ENCODE measurements around the gene F2RL3. TPM values are rescaled to one million over a fixed set of nuclear protein-coding genes. Genes with fewer than 3 reads are reported as not detected.
"Not testable (repeated sequence)": the region's sequence is repeated elsewhere in the genome, so short reads cannot be mapped to it uniquely, and the experiment has no call there.

The F2RL3 gene
- total RNA-seq, 1 donor from 2014 or later, result not detected

GRCh38 chr19:16938211-16938610, 49.4 kb downstream of the F2RL3 start:
- Mint-ChIP-seq H3K36me3 (ENCODE audit: low read depth, unreplicated experiment) (no peaks in the 10 kb centered on the region), H3K27me3 (ENCODE audit: low read depth, unreplicated experiment) (peaks cover 4% of the 10 kb centered on the region), H3K9me3 (ENCODE audit: unreplicated experiment) (peaks cover 12% of the 10 kb centered on the region), H3K27ac (ENCODE audit: unreplicated experiment) (no peak overlapping the region), H3K4me1 (ENCODE audit: low read depth, unreplicated experiment) (no peaks in the 10 kb centered on the region), H3K4me3 (ENCODE audit: unreplicated experiment) (no peak overlapping the region)
- Histone ChIP-seq H2AFZ (ENCODE audit: low read depth, low read length) (no peak overlapping the region), H3K79me2 (ENCODE audit: insufficient read depth, low read length) (no peaks in the 10 kb centered on the region), H3K27me3 (ENCODE audit: insufficient read depth, low read length) (no peaks in the 10 kb centered on the region), H3K36me3 (ENCODE audit: insufficient read depth, low read length) (no peaks in the 10 kb centered on the region), H3K9me3 (ENCODE audit: insufficient read depth, low read depth, low read length) (no peaks in the 10 kb centered on the region), H4K20me1 (ENCODE audit: insufficient read depth, low read length) (no peaks in the 10 kb centered on the region), H3K9ac (ENCODE audit: low read length) (no peak overlapping the region), H3K4me2 (ENCODE audit: low read length) (no peak overlapping the region), H3K27ac (ENCODE audit: low read depth, low read length) (no peak overlapping the region), H3K4me3 (ENCODE audit: insufficient read depth, low read depth, low read length) (no peak overlapping the region), H3K4me1 (ENCODE audit: insufficient read depth, low read length) (no peaks in the 10 kb centered on the region)
- TF ChIP-seq CTCF (IDR thresholded peaks at IDR 0.05; ENCODE audit: insufficient read depth, low read depth, low read length) (no peak), EZH2 (IDR thresholded peaks at IDR 0.05; ENCODE audit: insufficient read depth, low read length) (no peak)
- no peak for FAIRE-seq
- no peak for DNase-seq (ENCODE audit: low read depth)

GRCh38 chr19:16940063-16940462, 51.3 kb downstream of the F2RL3 start:
- not testable (repeated sequence) for H3K27ac Mint-ChIP-seq (ENCODE audit: unreplicated experiment); H3K9me3 ChIP-seq (ENCODE audit: insufficient read depth, low read depth, low read length); H3K36me3 ChIP-seq (ENCODE audit: insufficient read depth, low read length); H3K36me3 Mint-ChIP-seq (ENCODE audit: low read depth, unreplicated experiment); H3K27ac ChIP-seq (ENCODE audit: low read depth, low read length); H3K4me2 ChIP-seq (ENCODE audit: low read length); H3K4me1 ChIP-seq (ENCODE audit: insufficient read depth, low read length); H3K4me3 ChIP-seq (ENCODE audit: insufficient read depth, low read depth, low read length); H3K79me2 ChIP-seq (ENCODE audit: insufficient read depth, low read length); FAIRE-seq; H3K4me3 Mint-ChIP-seq (ENCODE audit: unreplicated experiment); DNase-seq (ENCODE audit: low read depth); H3K27me3 ChIP-seq (ENCODE audit: insufficient read depth, low read length); H3K9me3 Mint-ChIP-seq (ENCODE audit: unreplicated experiment); H2AFZ ChIP-seq (ENCODE audit: low read depth, low read length); H4K20me1 ChIP-seq (ENCODE audit: insufficient read depth, low read length); H3K4me1 Mint-ChIP-seq (ENCODE audit: low read depth, unreplicated experiment); H3K9ac ChIP-seq (ENCODE audit: low read length)
- peaks cover 15% of the 10 kb centered on the region for H3K27me3 Mint-ChIP-seq (ENCODE audit: low read depth, unreplicated experiment)

- no peak overlapping the region for H3K27ac Mint-ChIP-seq (ENCODE audit: unreplicated experiment)
- H3K9ac ChIP-seq (ENCODE audit: low read length), result no peak overlapping the region
- H3K9me3 ChIP-seq (ENCODE audit: insufficient read depth, low read depth, low read length), result no peaks in the 10 kb centered on the region
- no peaks in the 10 kb centered on the region for H3K79me2 ChIP-seq (ENCODE audit: insufficient read depth, low read length)
- H3K4me1 ChIP-seq (ENCODE audit: insufficient read depth, low read length), result no peaks in the 10 kb centered on the region
- FAIRE-seq (no peak), DNase-seq (ENCODE audit: low read depth) (no peak)
- H3K27me3 Mint-ChIP-seq (ENCODE audit: low read depth, unreplicated experiment), result peaks cover 16% of the 10 kb centered on the region
- H2AFZ ChIP-seq (ENCODE audit: low read depth, low read length), result no peak overlapping the region
- no peaks in the 10 kb centered on the region for H3K36me3 ChIP-seq (ENCODE audit: insufficient read depth, low read length)
- H4K20me1 ChIP-seq (ENCODE audit: insufficient read depth, low read length), result no peaks in the 10 kb centered on the region
- H3K4me2 ChIP-seq (ENCODE audit: low read length), result no peak overlapping the region
- H3K4me3 Mint-ChIP-seq (ENCODE audit: unreplicated experiment), result no peak overlapping the region
- H3K4me3 ChIP-seq (ENCODE audit: insufficient read depth, low read depth, low read length), result no peak overlapping the region
- no peak overlapping the region for H3K27ac ChIP-seq (ENCODE audit: low read depth, low read length)
- no peaks in the 10 kb centered on the region for H3K27me3 ChIP-seq (ENCODE audit: insufficient read depth, low read length)
- no peaks in the 10 kb centered on the region for H3K4me1 Mint-ChIP-seq (ENCODE audit: low read depth, unreplicated experiment)
- H3K9me3 Mint-ChIP-seq (ENCODE audit: unreplicated experiment), result peaks cover 7% of the 10 kb centered on the region
- H3K36me3 Mint-ChIP-seq (ENCODE audit: low read depth, unreplicated experiment), result no peaks in the 10 kb centered on the region
- TF ChIP-seq CTCF (IDR thresholded peaks at IDR 0.05; ENCODE audit: insufficient read depth, low read depth, low read length) (no peak), EZH2 (IDR thresholded peaks at IDR 0.05; ENCODE audit: insufficient read depth, low read length) (no peak)
These were observed 51.8 kb downstream of the F2RL3 start for GRCh38 chr19:16940626-16941025.

Other genes with a start within 250 kb of the F2RL3 start
- 45.3 and 49.4 TPM in 2 replicates for gene SMIM7, start 228.9 kb upstream of the F2RL3 start, total RNA-seq
- 1.9 and 2.2 TPM in 2 replicates for gene TMEM38A, start 227.9 kb upstream of the F2RL3 start, total RNA-seq
- not detected in 2 replicates for gene NWD1, start 169.2 kb upstream of the F2RL3 start, total RNA-seq
- 79.8 and 86.1 TPM in 2 replicates for gene SIN3B, start 59.6 kb upstream of the F2RL3 start, total RNA-seq
- gene CPAMD8, start 137.8 kb downstream of the F2RL3 start, total RNA-seq, result 1.4 and 1.9 TPM in 2 replicates
- 5.6 and 7.6 TPM in 2 replicates for gene HAUS8, start 186.5 kb downstream of the F2RL3 start, total RNA-seq
- 117 and 123 TPM in 2 replicates for gene MYO9B, start 186.8 kb downstream of the F2RL3 start, total RNA-seq